GM12892 (cell line): ENCODE measurements around the gene RBM19.

Experiments
- POLR2A ChIP-seq: IDR thresholded peaks from 2 replicates; pipeline ENCODE4 v1.6.1; 2011; ENCODE audit warnings: low read depth, low read length, control low read depth
- POLR2AphosphoS5 ChIP-seq: IDR thresholded peaks from 2 replicates; pipeline ENCODE4 v1.6.1; 2011; ENCODE audit warnings: low read depth, low read length, control low read depth

DNA sequence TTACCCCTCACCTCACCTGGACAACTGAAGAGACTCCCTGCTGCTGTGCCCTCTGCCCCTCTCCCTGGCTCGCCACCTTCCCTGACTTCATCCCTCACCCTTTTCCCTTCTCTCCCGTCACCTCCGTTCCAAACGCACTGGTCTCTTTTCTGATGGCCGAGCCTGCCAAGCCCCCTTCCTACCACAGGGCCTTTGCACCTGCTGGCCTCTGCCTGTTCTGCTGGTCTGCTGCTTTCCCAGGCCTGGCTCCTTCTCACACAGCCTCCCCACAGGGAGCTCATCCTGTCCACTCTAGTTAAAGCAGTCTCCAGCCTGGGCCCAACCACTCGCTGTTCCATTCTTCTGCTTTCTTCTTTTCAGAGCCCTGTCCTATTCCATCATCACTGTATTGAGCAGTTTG lies 34.6 kb downstream of the RBM19 start:
- TF ChIP-seq POLR2A: no peak
- no peak for TF ChIP-seq POLR2AphosphoS5
